AG09319 (cell line): ENCODE data around the gene CCDC187.

Experiments used
- DNase-seq: peaks from one replicate; pipeline ENCODE4 v3.0.0-alpha.2; 2010; ENCODE audit warnings: low read depth; ENCODE audit errors: extremely low read depth
- CTCF ChIP-seq: IDR thresholded peaks from 2 replicates; pipeline ENCODE4 v1.5.1; 2011; ENCODE audit warnings: low read depth, mild to moderate bottlenecking, inconsistent platforms, low read length, moderate library complexity

The CCDC187 gene

DNA sequence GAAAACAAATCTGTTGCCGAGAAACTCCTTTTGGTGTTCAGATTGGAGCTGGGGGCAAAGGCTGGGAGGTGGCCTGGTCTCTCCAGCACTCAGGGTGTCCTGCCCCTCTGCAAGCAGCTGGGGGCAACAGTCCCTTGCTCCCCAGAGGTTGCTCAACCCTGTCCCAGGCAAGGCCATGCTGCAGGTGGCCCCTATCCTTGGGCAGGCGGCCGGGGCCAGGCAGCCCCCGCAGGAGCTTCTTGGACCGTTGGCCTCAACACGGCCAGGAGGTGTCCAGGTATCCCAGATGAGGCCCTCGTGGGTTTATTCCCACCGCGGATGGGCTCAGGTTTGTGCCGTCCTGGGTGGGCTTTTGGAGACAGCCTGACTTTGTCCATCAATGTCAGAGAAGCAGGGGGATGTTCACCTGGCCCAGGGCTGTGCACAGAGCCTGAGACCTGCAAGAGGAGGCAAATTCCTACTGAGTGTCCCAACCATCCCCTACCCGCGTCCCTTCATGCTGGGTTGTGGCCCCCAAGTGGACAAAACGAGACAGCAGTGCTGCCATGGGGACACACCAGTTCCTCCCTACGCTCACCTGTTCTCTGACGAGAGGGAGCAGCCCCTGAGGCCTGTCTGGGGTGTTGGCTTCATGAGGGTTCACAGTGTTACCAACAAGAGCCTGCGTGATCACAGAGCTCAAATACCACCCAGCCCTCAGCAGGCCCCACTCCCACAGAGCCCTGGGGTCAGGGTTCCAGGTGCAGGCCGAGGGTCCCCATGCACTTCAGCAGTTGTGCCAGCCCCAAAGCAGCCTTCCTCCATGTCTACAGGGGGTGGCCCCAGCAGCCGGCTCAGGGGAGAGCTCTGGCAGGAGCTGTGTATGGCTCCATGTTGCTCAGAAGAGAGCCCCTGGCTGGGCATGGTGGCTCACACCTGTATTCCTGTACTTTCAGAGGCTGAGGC is 9.5 kb upstream of the CCDC187 start:
- no peak for DNase-seq
- no peak; the same call in 1 of the 2 replicates for TF ChIP-seq CTCF

DNA sequence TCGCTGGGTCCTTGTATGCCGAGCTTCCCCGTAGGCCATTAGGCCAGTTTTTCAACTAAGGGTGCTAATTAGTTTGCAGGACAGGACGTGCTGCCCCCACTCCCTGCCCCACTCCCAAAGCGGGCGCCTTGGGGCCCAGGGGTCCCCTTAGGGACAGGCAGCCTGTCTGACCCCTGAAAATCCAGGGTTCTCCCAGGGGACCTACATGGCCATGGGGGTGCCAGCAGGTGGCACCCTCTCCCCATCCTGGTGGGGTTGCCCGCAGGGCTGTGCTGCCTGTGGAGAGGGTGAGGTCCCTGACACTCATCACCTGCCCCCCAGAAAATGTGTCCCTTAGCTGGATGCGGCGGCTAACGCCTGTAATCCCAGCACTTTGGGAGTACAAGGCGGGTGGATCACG is 8.5 kb upstream of the CCDC187 start:
- peak; percentile 85 for TF ChIP-seq CTCF
- DNase-seq, result no peak

GRCh38 chr9:136312009-136312375 is 8.1 kb upstream of the CCDC187 start:
- no peak for TF ChIP-seq CTCF
- DNase-seq, result no peak

- DNase-seq, result no peak
- TF ChIP-seq CTCF, result no peak
Observed at GRCh38 chr9:136311051-136312008, 7.4 kb upstream of the CCDC187 start.

DNA sequence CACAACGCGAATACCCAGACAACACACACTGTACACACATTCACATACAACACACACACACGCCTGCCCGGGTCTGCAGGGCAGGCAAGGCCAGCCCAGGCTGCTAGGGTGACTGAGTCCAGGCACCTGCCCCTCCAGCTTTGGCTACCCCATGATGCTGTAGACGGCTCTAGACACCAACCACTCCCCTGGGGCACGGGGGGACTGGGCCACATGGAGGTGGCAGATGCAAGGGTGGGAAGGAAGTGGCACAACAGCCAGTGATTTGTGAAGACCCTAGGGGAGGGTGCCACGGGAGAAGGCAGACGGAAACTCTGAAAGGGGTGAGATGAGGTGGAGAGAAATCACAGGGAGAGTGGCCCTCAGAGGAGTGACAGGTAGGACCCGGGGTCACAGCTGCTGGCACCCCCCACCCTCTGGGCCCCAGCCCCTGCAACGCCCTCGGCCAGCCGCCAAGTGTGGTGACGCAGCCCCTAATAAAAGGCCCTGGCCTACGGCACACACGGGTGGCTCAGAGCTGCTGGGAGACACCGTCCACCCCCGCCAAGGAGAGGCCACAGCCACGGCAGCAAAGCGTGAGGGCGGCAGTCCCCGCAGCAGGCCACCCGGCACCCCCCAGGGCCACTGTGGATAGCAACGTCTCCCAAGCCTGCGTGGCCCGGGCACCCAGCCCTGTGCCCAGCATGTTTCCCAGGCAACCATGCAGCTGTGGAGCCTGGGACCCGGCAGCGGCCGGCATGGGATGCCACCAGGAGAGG is 6.6 kb upstream of the CCDC187 start:
- DNase-seq, result no peak
- TF ChIP-seq CTCF, result no peak

- TF ChIP-seq CTCF, result no peak
- no peak for DNase-seq
Observed at GRCh38 chr9:136309806-136310220, 5.9 kb upstream of the CCDC187 start.
